Epithelial cell of esophagus (primary cell): Measurements from ENCODE around the gene ANXA1.

ENCODE experiments used
- DNase-seq: peaks from one replicate; pipeline ENCODE4 v3.0.0; 2010; ENCODE audit warnings: low read depth
- H3K4me3 ChIP-seq: 2 replicates; pipeline ENCODE4 v1.5.1; 2011; ENCODE audit warnings: mild to moderate bottlenecking, low read length, control low read depth
- CTCF ChIP-seq: IDR thresholded peaks from 2 replicates; pipeline ENCODE4 v1.5.1; 2011; ENCODE audit warnings: low read depth, mild to moderate bottlenecking, low read length, control low read depth, inconsistent platforms; ENCODE audit not compliant: insufficient read depth; ENCODE audit errors: missing control alignments

Gene ANXA1

GRCh38 chr9:73137286-73137899 lies 14.3 kb upstream of the ANXA1 start:
- TF ChIP-seq CTCF, result peak; percentile 31
- no peak overlapping the region for H3K4me3 ChIP-seq
- DNase-seq, result peak; percentile 96

GRCh38 chr9:73137914-73138313 lies 13.8 kb upstream of the ANXA1 start:
- H3K4me3 ChIP-seq, result no peak overlapping the region
- peak; percentile 86 for DNase-seq
- TF ChIP-seq CTCF, result no peak

GRCh38 chr9:73138516-73138915 lies 13.1 kb upstream of the ANXA1 start:
- no peak for TF ChIP-seq CTCF
- no peak overlapping the region for H3K4me3 ChIP-seq
- DNase-seq, result no peak

GRCh38 chr9:73141282-73141681 lies 10.4 kb upstream of the ANXA1 start:
- DNase-seq, result no peak
- TF ChIP-seq CTCF, result no peak
- H3K4me3 ChIP-seq, result no peak overlapping the region

GRCh38 chr9:73143711-73144328 lies 7.8 kb upstream of the ANXA1 start:
- no peak overlapping the region for H3K4me3 ChIP-seq
- DNase-seq, result peak; percentile 92
- no peak for TF ChIP-seq CTCF

- TF ChIP-seq CTCF, result no peak
- no peak overlapping the region for H3K4me3 ChIP-seq
- no peak for DNase-seq
Observed at GRCh38 chr9:73146111-73146815, 5.4 kb upstream of the ANXA1 start.
